NCI-H1436 (cell line): ENCODE data around the gene SLC6A6.

Source experiments
- DNase-seq: peaks from one replicate; lab custom pipeline; 2025; lab: John Stamatoyannopoulos, UW

SLC6A6 gene

DNA sequence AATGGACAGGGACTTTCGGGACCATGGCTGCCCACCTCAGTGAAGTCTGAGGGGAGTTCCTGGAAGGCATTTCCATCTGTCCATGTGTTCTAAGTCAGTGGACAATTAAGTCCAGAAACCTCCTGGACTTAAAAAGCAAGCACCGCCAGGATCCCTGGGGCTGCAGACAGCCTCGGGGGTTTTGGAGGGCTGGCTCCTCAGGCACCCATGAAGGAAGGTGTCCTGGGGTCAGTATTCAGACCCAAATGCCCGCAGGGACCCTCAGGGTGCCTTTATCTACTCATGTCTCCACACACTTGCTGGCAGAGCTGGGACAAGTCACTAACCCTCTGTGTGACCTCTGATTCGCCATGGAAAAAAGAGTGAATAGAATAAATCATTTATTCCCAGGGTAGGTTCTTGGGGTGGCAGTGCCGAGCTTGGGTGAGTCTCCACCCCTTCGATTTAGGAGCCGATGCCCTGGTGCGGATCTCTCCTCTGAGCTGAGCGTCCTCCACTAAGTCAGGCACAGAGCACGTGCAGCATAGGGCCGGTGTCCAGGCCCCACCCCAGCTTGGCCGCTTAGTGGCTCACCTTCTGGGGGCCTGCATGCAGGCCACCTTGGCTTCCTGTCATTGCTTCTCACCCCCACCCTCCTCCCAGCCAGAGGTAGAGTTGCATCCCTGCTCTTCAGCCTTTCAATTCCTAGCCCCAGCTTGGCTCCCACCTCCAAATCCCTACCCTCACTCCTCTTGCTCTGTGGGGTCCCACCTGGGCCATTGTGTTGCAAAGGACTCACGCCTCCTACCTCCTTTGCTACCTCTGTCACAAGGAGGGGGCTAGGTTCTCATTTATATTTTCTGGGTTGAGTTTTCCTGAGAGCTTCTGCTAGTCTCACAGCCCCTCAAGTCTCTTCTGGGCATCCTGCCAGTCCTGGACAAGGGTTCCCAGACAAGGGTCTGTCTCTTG is 19.9 kb downstream of the SLC6A6 start:
- DNase-seq, result no peak

DNA sequence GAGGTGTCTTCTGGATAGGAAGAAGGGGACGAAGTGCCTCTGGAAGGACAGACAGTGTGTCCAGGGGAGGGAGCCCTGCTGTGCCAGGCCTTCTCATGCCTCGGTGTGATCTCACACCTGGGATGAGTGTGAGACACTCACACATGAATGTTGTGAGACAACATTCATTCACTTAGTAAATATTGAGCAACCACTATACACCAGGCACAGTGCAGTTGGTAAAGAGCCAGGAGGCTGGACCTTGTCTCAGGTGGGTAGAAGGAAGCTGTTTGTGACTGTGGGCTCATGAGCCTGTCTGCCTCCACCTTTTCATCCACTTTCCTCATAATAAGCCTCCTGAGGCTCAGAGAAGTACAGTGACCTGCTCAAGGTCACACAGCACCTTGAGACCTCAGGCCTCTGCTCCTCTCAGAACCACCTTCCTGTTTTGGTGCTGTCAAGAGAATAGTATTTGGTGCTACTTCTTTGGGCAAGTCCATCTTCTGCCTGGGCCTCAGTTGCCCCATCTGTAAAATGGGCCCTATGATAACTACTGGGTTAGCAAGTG is 20.9 kb downstream of the SLC6A6 start:
- no peak for DNase-seq

GRCh38 chr3:14423963-14424362 is 21.6 kb downstream of the SLC6A6 start:
- no peak for DNase-seq

- DNase-seq, result no peak
Measured at GRCh38 chr3:14424711-14425580, 22.5 kb downstream of the SLC6A6 start.

DNA sequence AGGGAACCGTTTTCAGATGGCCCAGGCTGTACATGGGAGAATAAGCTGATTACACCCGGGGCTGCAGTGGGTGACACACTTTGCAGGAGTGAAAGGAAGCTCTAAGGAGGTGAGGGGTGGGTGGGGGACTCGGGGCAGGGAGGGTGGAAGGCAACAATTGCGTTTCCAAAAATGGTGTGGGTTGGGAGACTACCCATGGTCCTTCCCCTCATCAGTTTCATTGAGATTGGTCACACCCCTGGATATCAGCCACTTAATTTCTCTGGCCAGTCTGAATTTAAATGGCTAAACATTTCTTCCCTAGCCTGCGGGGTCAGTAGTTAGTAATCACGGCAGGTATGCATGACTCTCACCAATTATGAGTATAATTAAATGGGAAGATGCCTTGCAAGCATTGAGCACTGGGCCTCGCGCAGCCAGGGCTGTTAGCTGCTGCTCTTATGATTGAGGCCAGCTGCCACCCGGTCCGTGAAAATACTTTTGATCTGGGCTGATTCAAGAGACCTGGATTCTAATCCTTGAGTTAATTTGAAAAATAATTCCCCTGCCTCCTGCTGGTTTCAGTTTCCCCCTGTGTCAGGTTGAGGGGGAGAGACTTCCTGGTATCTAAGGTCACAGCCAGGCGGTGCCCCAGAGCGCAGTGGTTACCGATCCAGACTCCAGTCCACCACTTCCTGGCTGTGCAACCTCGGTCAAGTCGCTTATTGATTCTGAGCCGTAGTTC is 23.3 kb downstream of the SLC6A6 start:
- no peak for DNase-seq

- DNase-seq, result no peak
Measured at GRCh38 chr3:14426305-14426620, 23.9 kb downstream of the SLC6A6 start.

DNA sequence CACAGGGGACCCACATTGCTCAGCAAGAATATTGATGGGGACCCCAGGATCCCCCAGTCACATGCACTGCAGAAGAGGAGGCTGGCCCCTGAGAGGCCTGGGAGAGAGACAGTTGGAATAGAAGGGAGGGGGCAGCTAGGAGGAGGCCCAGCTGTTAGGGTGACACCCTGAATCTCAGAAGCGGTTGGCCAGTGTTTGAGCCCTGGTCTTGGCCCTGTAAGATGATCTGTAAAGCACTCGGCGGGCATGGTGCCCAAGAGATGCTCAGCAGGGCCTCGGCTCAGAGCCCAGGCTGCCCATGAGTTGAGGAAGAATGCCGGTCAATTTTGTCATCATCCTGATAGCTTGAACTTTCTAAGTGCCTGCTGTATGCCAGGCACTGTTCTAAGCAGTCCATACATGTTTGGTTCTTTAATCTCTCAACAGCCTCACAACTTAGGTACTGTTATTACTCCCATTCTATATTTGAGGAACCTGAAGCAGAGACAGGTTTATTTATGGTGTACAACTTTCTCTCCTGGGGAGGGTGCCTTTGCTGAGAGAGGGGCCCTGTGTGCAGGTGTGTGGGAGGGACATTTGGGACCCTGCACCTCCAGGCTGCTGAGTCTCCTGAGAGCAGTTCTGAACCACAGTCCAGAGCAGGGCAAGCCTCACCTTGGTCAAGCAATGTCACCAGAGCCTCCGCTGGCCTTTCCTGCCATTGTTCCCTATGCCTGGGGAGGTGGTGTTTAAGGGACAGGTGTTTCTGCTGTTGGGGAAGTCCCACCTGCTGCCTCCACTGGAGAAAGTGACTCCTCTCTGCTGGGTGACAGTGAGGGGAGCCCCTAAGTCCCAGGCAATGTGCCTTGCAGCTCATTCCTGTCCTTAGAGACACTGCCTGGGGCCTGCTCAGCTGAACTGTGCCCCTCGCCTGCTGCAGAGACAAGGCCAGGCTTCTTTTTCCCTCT is 26.0 kb downstream of the SLC6A6 start:
- no peak for DNase-seq

GRCh38 chr3:14429237-14429636 is 26.8 kb downstream of the SLC6A6 start:
- no peak for DNase-seq

- DNase-seq, result no peak
Measured at GRCh38 chr3:14429640-14430039, 27.2 kb downstream of the SLC6A6 start.

GRCh38 chr3:14430053-14430452 is 27.6 kb downstream of the SLC6A6 start:
- no peak for DNase-seq

- no peak for DNase-seq
Measured at GRCh38 chr3:14430706-14431451, 28.5 kb downstream of the SLC6A6 start.

- DNase-seq, result no peak
Measured at GRCh38 chr3:14431452-14431916, 29.1 kb downstream of the SLC6A6 start.

GRCh38 chr3:14431917-14432834 is 29.8 kb downstream of the SLC6A6 start:
- DNase-seq, result no peak

DNA sequence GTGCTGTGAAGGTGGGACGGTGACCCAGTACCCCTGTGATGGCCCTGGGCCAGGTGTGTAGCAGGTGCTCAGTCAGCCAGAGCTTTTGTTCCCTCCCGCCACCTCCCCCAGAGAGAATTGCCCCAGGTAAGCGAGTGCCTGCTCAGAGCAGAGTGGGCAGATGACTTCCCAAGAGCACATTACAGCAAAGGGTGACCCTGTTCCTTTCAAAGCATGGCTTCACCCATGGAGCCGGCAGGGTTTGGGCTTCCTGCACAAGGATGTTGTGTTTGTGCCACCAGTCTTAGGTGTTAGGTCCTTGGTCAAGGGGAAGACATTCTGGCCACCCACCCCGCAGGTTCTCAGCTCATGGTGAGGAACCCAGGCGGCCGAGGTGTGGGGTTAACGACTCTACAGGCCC is 30.7 kb downstream of the SLC6A6 start:
- no peak for DNase-seq

DNA sequence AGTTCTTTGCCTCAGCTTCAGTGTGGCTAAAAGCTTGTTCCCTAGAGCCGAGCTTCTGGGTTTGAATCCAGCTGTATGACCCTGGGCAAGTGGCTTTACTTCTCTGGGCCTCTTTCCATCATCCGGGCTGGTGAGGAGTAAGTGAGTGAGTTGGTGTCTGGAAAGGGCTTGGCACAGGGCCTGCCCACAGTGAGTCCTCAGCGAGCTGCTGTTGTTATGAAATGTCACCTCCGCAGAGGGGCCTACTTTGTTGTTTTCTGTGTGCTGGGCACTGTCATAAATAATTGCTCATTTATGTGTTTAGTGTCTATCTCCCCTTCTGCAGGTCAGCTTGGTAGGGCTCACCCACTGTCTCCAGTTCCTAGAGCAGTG is 31.7 kb downstream of the SLC6A6 start:
- DNase-seq, result no peak

- no peak for DNase-seq
Measured at GRCh38 chr3:14434498-14435151, 32.2 kb downstream of the SLC6A6 start.

GRCh38 chr3:14435175-14436014 is 33.0 kb downstream of the SLC6A6 start:
- no peak for DNase-seq

DNA sequence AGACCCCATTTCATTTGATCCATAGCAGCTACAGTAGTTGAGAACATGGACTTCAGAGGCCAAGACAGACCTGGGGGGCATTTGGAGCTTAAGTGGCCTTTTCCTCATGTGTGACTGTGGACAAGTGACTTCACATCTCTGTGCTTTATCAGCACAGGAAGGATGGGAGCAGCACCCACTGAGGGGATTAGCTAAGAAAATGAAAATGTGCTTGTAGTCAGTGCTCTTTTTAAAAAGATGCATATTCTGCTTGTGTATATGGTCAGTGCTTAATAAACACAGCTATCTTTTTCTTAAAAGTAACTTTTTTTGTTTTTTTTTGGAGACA is 34.5 kb downstream of the SLC6A6 start:
- no peak for DNase-seq
